H1 (cell line): ENCODE data around the gene F7. TPM values are rescaled to one million over a fixed set of nuclear protein-coding genes. Genes with fewer than 3 reads are reported as not detected.
A peak's percentile ranks its signal among the peaks of the same experiment; 100 is the strongest.

Source experiments
- CHD1 ChIP-seq: IDR thresholded peaks from 2 replicates; pipeline ENCODE4 v1.6.1; 2012; ENCODE audit warnings: low read depth, low read length, improper control_type of control experiment
- CREB1 ChIP-seq: IDR thresholded peaks from 2 replicates; pipeline ENCODE4 v1.6.1; 2012; ENCODE audit warnings: inconsistent platforms
- EGR1 ChIP-seq: IDR thresholded peaks from 2 replicates; pipeline ENCODE4 v1.6.1; 2011; ENCODE audit warnings: low read depth, low read length, borderline replicate concordance
- FOSL1 ChIP-seq: IDR thresholded peaks from 2 replicates; pipeline ENCODE4 v1.6.1; 2011; ENCODE audit warnings: mild to moderate bottlenecking, low read depth, low read length, moderate library complexity; ENCODE audit not compliant: insufficient read depth
- GABPA ChIP-seq: IDR thresholded peaks from 2 replicates; pipeline ENCODE4 v1.6.1; 2011; ENCODE audit warnings: mild to moderate bottlenecking, low read length, moderate library complexity, borderline replicate concordance; ENCODE audit not compliant: insufficient read depth
- HDAC2 ChIP-seq, 2 experiments: fragments of 300-600 bp in 1 of 2; sonication (generic) in 1 of 2; IDR thresholded peaks; 2 replicates each; pipeline ENCODE4 v1.6.1; 2011 to 2012; ENCODE audit warnings: low read depth in 2 of 2, low read length in 2 of 2, mild to moderate bottlenecking in 2 of 2, moderate library complexity in 2 of 2, borderline replicate concordance in 1 of 2, inconsistent platforms in 1 of 2
- JUND ChIP-seq: IDR thresholded peaks from 2 replicates; pipeline ENCODE4 v1.6.1; 2011; ENCODE audit warnings: mild to moderate bottlenecking, improper control_type of control experiment, low read length
- KDM1A ChIP-seq: fragments of 200-600, 300-600 bp; sonication (generic); IDR thresholded peaks from 2 replicates; pipeline ENCODE4 v1.7.1; 2016; ENCODE audit warnings: mild to moderate bottlenecking, low read length, borderline replicate concordance
- KDM4A ChIP-seq: IDR thresholded peaks from one replicate; pipeline ENCODE4 v1.7.1; 2012; ENCODE audit warnings: low read depth, mild to moderate bottlenecking, moderate library complexity, low read length, inconsistent platforms; ENCODE audit not compliant: severe bottlenecking
- NANOG ChIP-seq: IDR thresholded peaks from 2 replicates; pipeline ENCODE4 v1.6.1; 2011; ENCODE audit warnings: low read length, low read depth, mild to moderate bottlenecking, inconsistent platforms; ENCODE audit not compliant: insufficient read depth, poor library complexity, severe bottlenecking
- PHF8 ChIP-seq: fragments of 200-600 bp; sonication (generic); conservative IDR thresholded peaks from 2 replicates; pipeline ENCODE4 v1.7.1; 2012; ENCODE audit warnings: low read depth, mild to moderate bottlenecking, inconsistent platforms, low read length, moderate library complexity
- POLR2A ChIP-seq, 2 experiments: IDR thresholded peaks; 1 replicate in 1 of 2; 2 replicates in 1 of 2; pipeline ENCODE4 v1.6.1; 2011; ENCODE audit warnings: low read depth in 2 of 2, low read length in 2 of 2, mild to moderate bottlenecking in 2 of 2; ENCODE audit errors: control extremely low read depth in 1 of 2
- POU5F1 ChIP-seq: IDR thresholded peaks from 2 replicates; pipeline ENCODE4 v1.6.1; 2011; ENCODE audit warnings: low read depth, mild to moderate bottlenecking, low read length, moderate library complexity
- RXRA ChIP-seq: IDR thresholded peaks from 2 replicates; pipeline ENCODE4 v1.6.1; 2011; ENCODE audit warnings: low read depth, mild to moderate bottlenecking, low read length, moderate library complexity; ENCODE audit not compliant: insufficient read depth
- SIX5 ChIP-seq: IDR thresholded peaks from 2 replicates; pipeline ENCODE4 v1.6.1; 2011; ENCODE audit warnings: mild to moderate bottlenecking, low read depth, low read length
- SP2 ChIP-seq: IDR thresholded peaks from 2 replicates; pipeline ENCODE4 v1.6.1; 2012; ENCODE audit warnings: mild to moderate bottlenecking, low read length, inconsistent platforms
- SP4 ChIP-seq: IDR thresholded peaks from 2 replicates; pipeline ENCODE4 v1.6.1; 2012; ENCODE audit warnings: low read length, inconsistent platforms
- TAF7 ChIP-seq: optimal IDR thresholded peaks from 2 replicates; pipeline ENCODE3; 2011; ENCODE audit warnings: low read depth, mild to moderate bottlenecking, inconsistent platforms, low read length, moderate library complexity, borderline replicate concordance
- TEAD4 ChIP-seq: IDR thresholded peaks from 2 replicates; pipeline ENCODE4 v1.6.1; 2012; ENCODE audit warnings: low read depth, low read length, inconsistent platforms, mixed read lengths
- YY1 ChIP-seq: IDR thresholded peaks from 2 replicates; pipeline ENCODE4 v1.6.1; 2011; ENCODE audit warnings: low read depth, mild to moderate bottlenecking, low read length
- polyA plus RNA-seq, 7 experiments: library from polyadenylated mRNA; depleted of rRNA in 3 of 7; stranded (reverse) in 5 of 7; unstranded in 2 of 7; fragments of >200 nt in 5 of 7; fragments of 200-250 nt in 2 of 7; gene quantifications; 1 replicate in 5 of 7; 2 replicates in 1 of 7; 4 replicates in 1 of 7; pipeline versions ENCODE4 v1.2.1 to v1.2.3, GENCODE V29; 2011 to 2013; ENCODE audit warnings: missing spikeins in 2 of 7, mixed read lengths in 2 of 7
- total RNA-seq: library from RNA; stranded (reverse); fragmentation: NEBNext Ultra II Directional; extraction: Animal tissue kit (Norgen Biotek cat#: 25700); gene quantifications from 2 replicates; pipeline ENCODE4 v1.2.1, GENCODE V29; 2021
- TF ChIP-seq, protein P1 (sequence below): IDR thresholded peaks from 2 replicates; pipeline ENCODE4 v1.6.1; 2012; ENCODE audit warnings: inconsistent platforms
- TF ChIP-seq, protein P2 (sequence below), 3 experiments: IDR thresholded peaks; 1 replicate in 2 of 3; 2 replicates in 1 of 3; pipeline versions ENCODE4 v1.5.1 to v1.6.1; 2011; ENCODE audit warnings: low read length in 3 of 3, mild to moderate bottlenecking in 3 of 3, inconsistent platforms in 2 of 3, low read depth in 1 of 3, moderate library complexity in 1 of 3; ENCODE audit not compliant: insufficient read depth in 1 of 3; ENCODE audit errors: control extremely low read depth in 1 of 3

The F7 gene
- total and polyA plus RNA-seq, 2 of the 8 experiments (the other 6 are each of a cell fraction or from before 2014, with no cell fraction given) = 0.43 to 0.98 TPM

DNA sequence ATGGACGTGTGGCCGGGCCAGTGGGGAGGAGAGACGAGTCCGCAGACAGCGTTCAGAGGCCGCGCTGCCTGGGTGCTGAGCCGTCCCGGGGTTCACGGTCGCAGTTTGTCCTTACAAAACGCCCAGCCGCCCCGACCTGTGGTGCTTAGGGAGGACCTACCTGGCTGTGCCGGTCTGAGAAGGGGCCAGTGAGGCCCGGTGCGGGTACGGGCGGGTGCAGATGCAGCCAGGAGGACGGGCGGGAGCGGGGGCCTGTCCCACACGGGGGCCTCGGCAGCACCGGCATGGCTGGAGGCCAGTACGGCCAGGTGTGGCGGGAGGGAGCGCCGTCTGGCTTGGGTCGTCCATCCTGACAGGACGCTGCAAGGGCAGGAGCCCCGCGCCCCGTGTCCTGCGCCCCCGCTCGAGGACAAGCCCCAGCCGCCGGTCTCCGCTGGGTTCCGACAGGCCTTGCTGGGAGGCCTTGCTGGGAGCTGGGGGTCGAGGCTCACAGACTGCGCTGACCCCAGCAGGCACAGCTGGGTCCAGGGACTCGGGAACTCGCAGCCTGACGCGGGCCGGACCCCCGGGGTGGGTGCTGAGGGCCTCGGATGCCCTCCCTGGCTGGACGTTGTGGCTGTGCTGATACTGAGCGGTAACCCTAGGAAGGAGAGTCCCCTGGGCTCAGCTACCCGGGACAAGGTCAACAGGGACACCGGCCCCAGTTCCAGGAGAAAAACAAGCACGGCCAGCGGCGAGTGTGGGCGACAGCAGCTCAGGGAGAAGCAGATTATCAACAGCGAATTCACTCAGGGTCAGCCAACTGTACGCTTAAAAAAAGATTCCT is 47.6 kb downstream of the F7 start (continued):
- TF ChIP-seq SP4 (no peak), CREB1 (no peak), SP2 (no peak), SIX5 (no peak), TAF7 (no peak), POU5F1 (no peak), KDM1A (no peak), EGR1 (no peak), PHF8 (no peak), GABPA (no peak), JUND (no peak), CHD1 (no peak), FOSL1 (no peak), POLR2A (IDR thresholded peaks at IDR 0.05; ENCODE audit: control extremely low read depth in 1 of 2, low read depth in 2 of 2, low read length in 2 of 2) (no peak), HDAC2 (IDR thresholded peaks at IDR 0.05; ENCODE audit: borderline replicate concordance in 1 of 2, low read depth in 2 of 2, low read length in 2 of 2) (no peak), YY1 (no peak), RXRA (no peak), KDM4A (peak; percentile 71), NANOG (no peak), TEAD4 (no peak)
- TF ChIP-seq, protein P1, sequence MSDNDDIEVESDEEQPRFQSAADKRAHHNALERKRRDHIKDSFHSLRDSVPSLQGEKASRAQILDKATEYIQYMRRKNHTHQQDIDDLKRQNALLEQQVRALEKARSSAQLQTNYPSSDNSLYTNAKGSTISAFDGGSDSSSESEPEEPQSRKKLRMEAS = peak; percentile 69
- TF ChIP-seq, protein P2, sequence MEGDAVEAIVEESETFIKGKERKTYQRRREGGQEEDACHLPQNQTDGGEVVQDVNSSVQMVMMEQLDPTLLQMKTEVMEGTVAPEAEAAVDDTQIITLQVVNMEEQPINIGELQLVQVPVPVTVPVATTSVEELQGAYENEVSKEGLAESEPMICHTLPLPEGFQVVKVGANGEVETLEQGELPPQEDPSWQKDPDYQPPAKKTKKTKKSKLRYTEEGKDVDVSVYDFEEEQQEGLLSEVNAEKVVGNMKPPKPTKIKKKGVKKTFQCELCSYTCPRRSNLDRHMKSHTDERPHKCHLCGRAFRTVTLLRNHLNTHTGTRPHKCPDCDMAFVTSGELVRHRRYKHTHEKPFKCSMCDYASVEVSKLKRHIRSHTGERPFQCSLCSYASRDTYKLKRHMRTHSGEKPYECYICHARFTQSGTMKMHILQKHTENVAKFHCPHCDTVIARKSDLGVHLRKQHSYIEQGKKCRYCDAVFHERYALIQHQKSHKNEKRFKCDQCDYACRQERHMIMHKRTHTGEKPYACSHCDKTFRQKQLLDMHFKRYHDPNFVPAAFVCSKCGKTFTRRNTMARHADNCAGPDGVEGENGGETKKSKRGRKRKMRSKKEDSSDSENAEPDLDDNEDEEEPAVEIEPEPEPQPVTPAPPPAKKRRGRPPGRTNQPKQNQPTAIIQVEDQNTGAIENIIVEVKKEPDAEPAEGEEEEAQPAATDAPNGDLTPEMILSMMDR (IDR thresholded peaks at IDR 0.05; ENCODE audit: control extremely low read depth in 1 of 3, insufficient read depth in 1 of 3, low read depth in 1 of 3, low read length in 3 of 3) = no peak
